ENCODE measurements around the gene CCDC192. TPM values are rescaled to one million over a fixed set of nuclear protein-coding genes. Genes with fewer than 3 reads are reported as not detected.

CCDC192 gene
- polyA plus RNA-seq, 3 donors = not detected

DNA sequence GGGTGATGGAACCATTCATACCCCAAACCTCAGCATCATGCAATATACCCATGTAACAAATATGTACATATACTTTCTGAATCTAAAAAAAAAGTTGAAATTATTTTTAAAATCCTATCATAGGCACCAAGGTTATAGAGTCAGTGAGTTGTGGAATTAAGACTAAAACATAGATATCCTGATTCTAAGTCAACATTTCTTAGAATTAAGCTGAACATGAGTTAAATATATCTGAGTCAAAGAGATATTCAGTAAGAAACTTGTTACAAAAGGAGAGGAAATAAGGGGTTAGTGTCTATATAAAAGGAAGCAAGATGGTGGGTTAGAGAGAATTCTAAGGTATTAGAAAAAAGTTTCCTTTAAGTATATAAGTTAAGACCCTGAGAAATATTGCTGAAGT is 89.9 kb downstream of the CCDC192 start:
- DNase-seq = no peak
- intact Hi-C loops (cut with micrococcal nuclease) = no loop called here
- Histone ChIP-seq H3K79me2 (ENCODE audit: insufficient read depth, low read length) (no peaks in the 10 kb centered on the region), H3K4me2 (replicated peaks; ENCODE audit: extremely low read depth, low read length, poor library complexity, severe bottlenecking) (no peak overlapping the region), H3K36me3 (replicated peaks in 1 of 2; ENCODE audit: control insufficient read depth in 1 of 2, insufficient read depth in 2 of 2, low read length in 2 of 2) (no peaks in the 10 kb centered on the region), H2AFZ (ENCODE audit: insufficient read depth, low read depth, low read length, poor library complexity, severe bottlenecking) (no peak overlapping the region), H3K9ac (ENCODE audit: insufficient read depth, low read length, poor library complexity, severe bottlenecking) (no peak overlapping the region), H3K4me1 (ENCODE audit: control insufficient read depth in 1 of 2, insufficient read depth in 2 of 2, low read length in 2 of 2) (no peaks in the 10 kb centered on the region), H3K27me3 (ENCODE audit: control insufficient read depth in 2 of 2, insufficient read depth in 2 of 2, low read length in 2 of 2) (no peaks in the 10 kb centered on the region), H3K4me3 (replicated peaks in 1 of 3; ENCODE audit: low read depth in 2 of 3, low read length in 3 of 3) (no peak overlapping the region), H3K27ac (ENCODE audit: low read depth in 1 of 2, low read length in 2 of 2) (no peak overlapping the region), H4K20me1 (ENCODE audit: insufficient read depth, low read length) (no peaks in the 10 kb centered on the region), H3K9me3 (replicated peaks in 1 of 2; ENCODE audit: control insufficient read depth in 1 of 2, insufficient read depth in 1 of 2, low read length in 2 of 2) (peaks cover 6 to 14% of the 10 kb centered on the region in 2 donors)
- peaks cover 6 to 20% (median 12%) of the 10 kb centered on the region in 7 donors for H3K9me3 Mint-ChIP-seq
- TF ChIP-seq, protein P1, sequence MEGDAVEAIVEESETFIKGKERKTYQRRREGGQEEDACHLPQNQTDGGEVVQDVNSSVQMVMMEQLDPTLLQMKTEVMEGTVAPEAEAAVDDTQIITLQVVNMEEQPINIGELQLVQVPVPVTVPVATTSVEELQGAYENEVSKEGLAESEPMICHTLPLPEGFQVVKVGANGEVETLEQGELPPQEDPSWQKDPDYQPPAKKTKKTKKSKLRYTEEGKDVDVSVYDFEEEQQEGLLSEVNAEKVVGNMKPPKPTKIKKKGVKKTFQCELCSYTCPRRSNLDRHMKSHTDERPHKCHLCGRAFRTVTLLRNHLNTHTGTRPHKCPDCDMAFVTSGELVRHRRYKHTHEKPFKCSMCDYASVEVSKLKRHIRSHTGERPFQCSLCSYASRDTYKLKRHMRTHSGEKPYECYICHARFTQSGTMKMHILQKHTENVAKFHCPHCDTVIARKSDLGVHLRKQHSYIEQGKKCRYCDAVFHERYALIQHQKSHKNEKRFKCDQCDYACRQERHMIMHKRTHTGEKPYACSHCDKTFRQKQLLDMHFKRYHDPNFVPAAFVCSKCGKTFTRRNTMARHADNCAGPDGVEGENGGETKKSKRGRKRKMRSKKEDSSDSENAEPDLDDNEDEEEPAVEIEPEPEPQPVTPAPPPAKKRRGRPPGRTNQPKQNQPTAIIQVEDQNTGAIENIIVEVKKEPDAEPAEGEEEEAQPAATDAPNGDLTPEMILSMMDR (IDR thresholded peaks at IDR 0.05) = no peak
- no peaks in the 10 kb centered on the region for H3K36me3 Mint-ChIP-seq
- no peaks in the 10 kb centered on the region for H3K27me3 Mint-ChIP-seq (ENCODE audit: low read depth in 3 of 3)
- no peak overlapping the region for H3K4me3 Mint-ChIP-seq
- H3K27ac Mint-ChIP-seq = no peak overlapping the region
- no peaks in the 10 kb centered on the region for H3K4me1 Mint-ChIP-seq

DNA sequence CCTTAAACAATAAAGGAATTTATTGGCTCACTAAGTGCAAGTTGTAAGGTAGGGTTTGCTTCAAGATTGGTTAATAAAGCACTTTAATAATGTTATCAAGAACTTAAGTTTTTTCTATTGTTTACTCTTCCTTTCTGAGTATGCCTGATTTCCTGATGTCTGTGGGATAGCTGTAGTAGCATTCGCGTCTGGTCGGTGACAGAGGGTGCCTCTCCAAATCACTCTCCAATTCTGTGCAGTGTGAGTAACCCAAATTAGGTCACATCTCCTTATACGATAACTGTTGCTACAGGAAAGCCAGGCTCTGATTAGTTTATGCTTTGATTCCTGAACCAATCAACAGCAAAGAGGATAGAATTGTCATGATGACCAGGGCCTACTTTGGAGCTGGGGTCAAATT is 90.7 kb downstream of the CCDC192 start:
- Mint-ChIP-seq H3K4me3 (no peak overlapping the region), H3K36me3 (no peaks in the 10 kb centered on the region), H3K9me3 (peaks cover 6 to 17% (median 12%) of the 10 kb centered on the region in 7 donors), H3K27me3 (ENCODE audit: low read depth in 3 of 3) (no peaks in the 10 kb centered on the region), H3K4me1 (no peaks in the 10 kb centered on the region), H3K27ac (no peak overlapping the region)
- H3K4me3 ChIP-seq (replicated peaks in 1 of 3; ENCODE audit: low read depth in 2 of 3, low read length in 3 of 3) = no peak overlapping the region
- no peaks in the 10 kb centered on the region for H3K4me1 ChIP-seq (ENCODE audit: control insufficient read depth in 1 of 2, insufficient read depth in 2 of 2, low read length in 2 of 2)
- intact Hi-C loops (cut with micrococcal nuclease) = no loop called here
- 100% methylated on average over 1 of the region's 4 CpGs for WGBS (ENCODE audit: insufficient coverage)
- H3K9ac ChIP-seq (ENCODE audit: insufficient read depth, low read length, poor library complexity, severe bottlenecking) = no peak overlapping the region
- no peaks in the 10 kb centered on the region for H3K27me3 ChIP-seq (ENCODE audit: control insufficient read depth in 2 of 2, insufficient read depth in 2 of 2, low read length in 2 of 2)
- no peaks in the 10 kb centered on the region for H4K20me1 ChIP-seq (ENCODE audit: insufficient read depth, low read length)
- no peak for DNase-seq
- TF ChIP-seq, protein P1 (IDR thresholded peaks at IDR 0.05) = no peak
- H3K27ac ChIP-seq (ENCODE audit: low read depth in 1 of 2, low read length in 2 of 2) = no peak overlapping the region
- no peaks in the 10 kb centered on the region for H3K79me2 ChIP-seq (ENCODE audit: insufficient read depth, low read length)
- peaks cover 6 to 14% of the 10 kb centered on the region in 2 donors for H3K9me3 ChIP-seq (replicated peaks in 1 of 2; ENCODE audit: control insufficient read depth in 1 of 2, insufficient read depth in 1 of 2, low read length in 2 of 2)
- no peak overlapping the region for H3K4me2 ChIP-seq (replicated peaks; ENCODE audit: extremely low read depth, low read length, poor library complexity, severe bottlenecking)
- no peaks in the 10 kb centered on the region for H3K36me3 ChIP-seq (replicated peaks in 1 of 2; ENCODE audit: control insufficient read depth in 1 of 2, insufficient read depth in 2 of 2, low read length in 2 of 2)
- H2AFZ ChIP-seq (ENCODE audit: insufficient read depth, low read depth, low read length, poor library complexity, severe bottlenecking) = no peak overlapping the region
